ENCODE measurements around the gene SIPA1L3. TPM values are rescaled to one million over a fixed set of nuclear protein-coding genes. Genes with fewer than 3 reads are reported as not detected.

Gene SIPA1L3
- total RNA-seq, 1 experiment from 2014 or later = 125 TPM

DNA sequence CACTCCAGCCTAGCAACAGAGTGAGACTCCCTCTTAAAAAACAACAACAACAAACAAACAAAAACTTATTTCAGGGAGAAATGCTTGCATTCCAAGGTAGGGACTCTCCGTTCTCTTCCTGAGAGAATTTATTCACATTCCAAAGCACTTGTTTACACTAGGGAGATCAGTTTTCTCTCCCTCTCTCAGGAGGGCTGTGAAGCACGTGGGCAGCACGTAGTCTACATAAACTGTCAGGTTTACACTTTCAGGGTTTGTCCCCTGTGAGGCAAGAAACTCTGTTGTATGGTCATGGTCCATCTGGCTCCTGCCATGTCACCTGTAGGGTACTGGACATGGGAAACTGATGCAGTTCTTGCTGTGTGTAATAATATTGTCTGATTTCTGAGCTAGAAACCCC, 32.2 kb upstream of the SIPA1L3 start:
- no peaks in the 10 kb centered on the region for H3K27me3 Mint-ChIP-seq (ENCODE audit: insufficient read depth, unreplicated experiment)
- H3K9me3 ChIP-seq = peaks cover 11% of the 10 kb centered on the region
- intact Hi-C loops (cut with micrococcal nuclease; ENCODE audit: unreplicated experiment) = no loop called here
- H3K27me3 ChIP-seq (replicated peaks; ENCODE audit: control insufficient read depth, insufficient read depth, low read length) = no peaks in the 10 kb centered on the region
- no peak overlapping the region for H3K27ac Mint-ChIP-seq (ENCODE audit: unreplicated experiment)
- no peaks in the 10 kb centered on the region for H3K36me3 Mint-ChIP-seq (ENCODE audit: insufficient read depth, unreplicated experiment)
- H3K36me3 ChIP-seq (ENCODE audit: control insufficient read depth, insufficient read depth, low read length) = no peaks in the 10 kb centered on the region
- no peaks in the 10 kb centered on the region for H3K4me1 Mint-ChIP-seq (ENCODE audit: low read depth, unreplicated experiment)
- H3K9me3 Mint-ChIP-seq (ENCODE audit: unreplicated experiment) = peaks cover 17% of the 10 kb centered on the region
- CTCF ChIA-PET = no interaction called here
- no peak overlapping the region for H3K4me3 ChIP-seq (ENCODE audit: low read depth, low read length)
- 0 out of 2 replicates have a peak, but pooled peaks cover 4% of the 10 kb centered on the region for H3K4me1 ChIP-seq
- POLR2A ChIA-PET = no interaction called here
- no peak overlapping the region for H3K4me3 Mint-ChIP-seq (ENCODE audit: unreplicated experiment)
- no peak for DNase-seq
- no TSS peak for BruUV-seq (replicated peaks)
- TF ChIP-seq, protein P1, sequence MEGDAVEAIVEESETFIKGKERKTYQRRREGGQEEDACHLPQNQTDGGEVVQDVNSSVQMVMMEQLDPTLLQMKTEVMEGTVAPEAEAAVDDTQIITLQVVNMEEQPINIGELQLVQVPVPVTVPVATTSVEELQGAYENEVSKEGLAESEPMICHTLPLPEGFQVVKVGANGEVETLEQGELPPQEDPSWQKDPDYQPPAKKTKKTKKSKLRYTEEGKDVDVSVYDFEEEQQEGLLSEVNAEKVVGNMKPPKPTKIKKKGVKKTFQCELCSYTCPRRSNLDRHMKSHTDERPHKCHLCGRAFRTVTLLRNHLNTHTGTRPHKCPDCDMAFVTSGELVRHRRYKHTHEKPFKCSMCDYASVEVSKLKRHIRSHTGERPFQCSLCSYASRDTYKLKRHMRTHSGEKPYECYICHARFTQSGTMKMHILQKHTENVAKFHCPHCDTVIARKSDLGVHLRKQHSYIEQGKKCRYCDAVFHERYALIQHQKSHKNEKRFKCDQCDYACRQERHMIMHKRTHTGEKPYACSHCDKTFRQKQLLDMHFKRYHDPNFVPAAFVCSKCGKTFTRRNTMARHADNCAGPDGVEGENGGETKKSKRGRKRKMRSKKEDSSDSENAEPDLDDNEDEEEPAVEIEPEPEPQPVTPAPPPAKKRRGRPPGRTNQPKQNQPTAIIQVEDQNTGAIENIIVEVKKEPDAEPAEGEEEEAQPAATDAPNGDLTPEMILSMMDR (IDR thresholded peaks at IDR 0.05; ENCODE audit: insufficient read depth in 1 of 2, low read depth in 1 of 2, low read length in 1 of 2, severe bottlenecking in 1 of 2, unreplicated experiment in 1 of 2) = no peak

DNA sequence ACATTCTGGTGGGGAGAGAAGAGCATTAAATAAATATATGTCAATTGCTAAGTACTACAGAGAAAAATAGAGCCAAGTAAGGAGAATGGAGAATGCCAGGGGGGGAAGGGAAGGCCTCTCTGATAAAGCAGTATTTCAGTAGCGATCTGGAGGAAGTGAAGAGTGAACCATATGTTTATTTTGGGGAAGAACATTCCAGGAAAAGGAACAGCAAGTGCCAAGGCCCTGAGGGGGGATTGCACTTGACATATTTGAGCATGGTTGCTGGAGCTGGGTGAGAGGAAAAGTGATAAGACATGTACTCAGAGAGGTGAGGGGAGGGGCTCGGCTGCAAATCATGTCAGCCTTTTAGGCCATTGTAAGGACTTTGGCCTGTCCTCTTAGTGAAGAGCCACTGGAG, 31.0 kb upstream of the SIPA1L3 start:
- H3K4me3 ChIP-seq (ENCODE audit: low read depth, low read length) = no peak overlapping the region
- H3K9me3 Mint-ChIP-seq (ENCODE audit: unreplicated experiment) = peaks cover 10% of the 10 kb centered on the region
- H3K4me3 Mint-ChIP-seq (ENCODE audit: unreplicated experiment) = no peak overlapping the region
- H3K9me3 ChIP-seq = peaks cover 3% of the 10 kb centered on the region; the same call in 1 of the 2 replicates
- H3K4me1 Mint-ChIP-seq (ENCODE audit: low read depth, unreplicated experiment) = no peaks in the 10 kb centered on the region
- no peaks in the 10 kb centered on the region for H3K36me3 ChIP-seq (ENCODE audit: control insufficient read depth, insufficient read depth, low read length)
- BruUV-seq (replicated peaks) = no TSS peak
- CTCF ChIA-PET = no interaction called here
- intact Hi-C loops (cut with micrococcal nuclease; ENCODE audit: unreplicated experiment) = no loop called here
- no peaks in the 10 kb centered on the region for H3K36me3 Mint-ChIP-seq (ENCODE audit: insufficient read depth, unreplicated experiment)
- H3K27ac Mint-ChIP-seq (ENCODE audit: unreplicated experiment) = no peak overlapping the region
- 0 out of 2 replicates have a peak, but pooled peaks cover 4% of the 10 kb centered on the region for H3K4me1 ChIP-seq
- POLR2A ChIA-PET = no interaction called here
- H3K27me3 ChIP-seq (replicated peaks; ENCODE audit: control insufficient read depth, insufficient read depth, low read length) = no peaks in the 10 kb centered on the region
- no peak for DNase-seq
- TF ChIP-seq, protein P1 (IDR thresholded peaks at IDR 0.05; ENCODE audit: insufficient read depth in 1 of 2, low read depth in 1 of 2, low read length in 1 of 2, severe bottlenecking in 1 of 2, unreplicated experiment in 1 of 2) = no peak
- no peaks in the 10 kb centered on the region for H3K27me3 Mint-ChIP-seq (ENCODE audit: insufficient read depth, unreplicated experiment)

- POLR2A ChIA-PET = interaction anchor here (0.7 kb wide), 1 partner anchor 18 kb away, joined by 6 read pairs; no protein-coding TSS in a partner anchor
- CTCF ChIA-PET = no interaction called here
- no TSS peak for BruUV-seq (replicated peaks)
- no peak overlapping the region for H3K4me3 Mint-ChIP-seq (ENCODE audit: unreplicated experiment)
- intact Hi-C loops (cut with micrococcal nuclease; ENCODE audit: unreplicated experiment) = no loop called here
- H3K27me3 ChIP-seq (replicated peaks; ENCODE audit: control insufficient read depth, insufficient read depth, low read length) = no peaks in the 10 kb centered on the region
- no peaks in the 10 kb centered on the region for H3K4me1 Mint-ChIP-seq (ENCODE audit: low read depth, unreplicated experiment)
- TF ChIP-seq, protein P1 (IDR thresholded peaks at IDR 0.05; ENCODE audit: insufficient read depth in 1 of 2, low read depth in 1 of 2, low read length in 1 of 2, severe bottlenecking in 1 of 2, unreplicated experiment in 1 of 2) = no peak
- peaks cover 9% of the 10 kb centered on the region for H3K9me3 Mint-ChIP-seq (ENCODE audit: unreplicated experiment)
- peaks cover 3% of the 10 kb centered on the region; the same call in 1 of the 2 replicates for H3K9me3 ChIP-seq
- DNase-seq = no peak
- H3K36me3 Mint-ChIP-seq (ENCODE audit: insufficient read depth, unreplicated experiment) = no peaks in the 10 kb centered on the region
- 0 out of 2 replicates have a peak, but pooled peaks cover 4% of the 10 kb centered on the region for H3K4me1 ChIP-seq
- H3K27ac Mint-ChIP-seq (ENCODE audit: unreplicated experiment) = no peak overlapping the region
- H3K36me3 ChIP-seq (ENCODE audit: control insufficient read depth, insufficient read depth, low read length) = no peaks in the 10 kb centered on the region
- no peak overlapping the region for H3K4me3 ChIP-seq (ENCODE audit: low read depth, low read length)
- no peaks in the 10 kb centered on the region for H3K27me3 Mint-ChIP-seq (ENCODE audit: insufficient read depth, unreplicated experiment)
Measured at GRCh38 chr19:37877147-37877546, 29.9 kb upstream of the SIPA1L3 start.
